Stimulated activated CD8-positive, alpha-beta memory T cell treated with anti-CD3 and anti-CD28 coated beads, Interleukin-7, amount 100 ng/mL, for 1 hour (primary cell): ENCODE data around the gene RIOK3.
"Not testable (repeated sequence)": the region's sequence is repeated elsewhere in the genome, so short reads cannot be mapped to it uniquely, and the experiment has no call there.

Source experiments
- DNase-seq, 2 donors: peaks; one replicate each; pipeline ENCODE4 v3.0.0-alpha.2; 2020; ENCODE audit warnings: low read depth in 2 of 2

Gene RIOK3

DNA sequence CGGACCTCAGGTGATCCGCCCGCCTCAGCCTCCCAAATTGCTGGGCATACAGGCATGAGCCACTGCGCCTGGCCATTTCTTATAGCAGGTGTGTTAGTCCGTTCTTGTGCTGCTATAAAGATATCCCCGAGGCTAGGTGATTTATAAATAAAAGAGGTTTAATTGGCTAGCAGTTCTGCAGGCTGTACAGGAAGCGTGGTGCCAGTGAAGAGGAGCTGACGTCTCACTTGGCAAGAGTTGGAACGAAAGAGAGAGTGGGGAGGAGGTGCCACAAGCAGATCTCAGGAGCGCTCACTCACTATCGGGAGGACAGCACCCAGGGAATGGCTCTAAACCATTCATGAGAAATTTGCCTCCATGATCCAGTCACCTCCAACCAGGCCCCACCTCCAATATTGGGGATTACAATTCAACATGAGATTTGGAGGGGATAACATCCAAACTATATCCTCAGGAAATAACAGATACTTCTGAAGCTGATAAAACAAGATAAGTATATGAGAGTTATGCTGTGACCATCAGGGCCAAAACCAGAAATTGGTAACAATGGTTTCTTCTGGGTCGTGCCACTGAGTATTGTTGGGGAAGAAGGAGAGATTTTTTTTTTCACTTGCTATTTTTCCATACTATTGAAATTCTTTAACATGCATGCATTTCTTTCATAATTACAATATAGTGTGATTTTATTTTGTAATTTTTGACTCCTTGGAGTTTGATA lies 42.8 kb downstream of the RIOK3 start:
- no peak for DNase-seq

DNA sequence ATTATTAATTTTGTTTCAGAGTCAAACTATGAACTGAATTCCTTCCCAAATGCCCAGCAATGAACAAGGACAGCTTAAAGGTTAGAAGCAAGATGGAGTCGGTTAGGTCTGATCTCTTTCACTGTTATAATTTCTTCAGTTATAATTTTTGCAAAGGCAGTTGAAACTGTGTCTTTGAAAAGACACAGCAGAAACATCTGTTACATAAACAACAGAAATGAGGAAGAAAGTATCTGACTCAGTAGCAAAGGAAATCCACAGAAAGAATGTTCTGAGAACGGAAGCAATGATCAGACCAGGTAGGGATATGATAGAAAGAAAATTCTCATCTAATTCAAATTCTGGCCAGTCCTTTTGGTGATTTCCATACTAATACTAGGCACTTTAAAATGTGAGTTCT lies 45.0 kb downstream of the RIOK3 start:
- DNase-seq = no peak

DNA sequence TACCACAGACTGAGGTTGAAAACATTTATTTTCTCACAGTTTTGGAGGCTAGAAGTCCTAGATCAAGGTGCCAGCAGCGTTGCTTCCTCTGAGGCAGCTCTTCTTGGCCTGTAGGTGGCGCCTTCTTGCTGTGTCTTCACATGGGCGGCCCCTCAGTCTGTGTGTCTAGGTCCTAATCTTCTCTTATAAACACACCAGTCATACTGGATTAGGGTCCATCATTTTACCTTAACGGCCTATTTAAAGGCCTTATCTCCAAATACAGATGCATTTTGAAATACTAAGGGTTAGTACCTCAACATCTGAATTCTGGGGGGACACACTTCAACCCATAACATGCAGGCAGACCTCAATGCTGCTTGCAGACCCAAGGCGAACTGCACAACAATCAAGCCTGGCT lies 45.8 kb downstream of the RIOK3 start:
- peak; percentile 22 to 55 for DNase-seq

DNA sequence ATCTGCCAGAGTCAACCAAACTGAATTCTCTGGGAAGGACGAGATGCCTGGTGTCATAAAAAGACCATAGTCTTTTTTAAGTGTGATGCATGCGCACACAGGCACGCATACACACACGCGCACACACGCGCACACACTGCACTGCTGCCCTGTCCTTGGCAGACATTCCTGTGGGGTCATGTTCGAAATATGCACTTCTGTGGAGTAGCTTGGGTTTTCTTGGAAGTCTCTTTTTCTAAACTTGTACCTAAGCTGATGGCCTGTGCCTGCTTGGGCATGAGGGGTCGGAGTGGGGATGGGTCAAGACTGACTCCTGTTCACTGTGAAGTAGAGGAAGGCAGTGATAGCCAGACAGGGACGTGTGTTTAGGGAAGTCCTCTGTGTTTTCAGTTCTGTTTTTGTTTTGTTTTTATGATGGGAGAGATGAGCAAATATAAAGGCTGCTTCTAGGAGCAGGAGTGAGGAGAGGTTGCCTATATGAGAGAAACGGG lies 46.2 kb downstream of the RIOK3 start:
- no peak for DNase-seq

DNA sequence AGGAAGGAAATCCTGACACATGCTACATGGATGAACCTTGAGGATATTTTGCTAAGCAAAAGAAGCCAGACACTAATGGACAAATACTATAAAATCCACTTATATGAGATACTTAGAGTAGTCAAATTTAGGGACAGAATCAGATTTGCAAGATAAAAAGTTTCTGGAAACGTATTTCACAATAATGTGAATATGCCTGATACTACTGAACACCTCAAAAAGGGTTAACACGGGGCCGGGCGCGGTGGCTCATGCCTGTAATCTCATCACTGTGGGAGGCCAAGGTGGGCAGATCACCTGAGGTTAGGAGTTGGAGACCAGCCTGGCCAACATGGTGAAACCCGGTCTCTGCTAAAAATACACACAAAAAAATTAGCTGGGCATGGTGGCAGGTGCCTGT lies 48.5 kb downstream of the RIOK3 start:
- DNase-seq = no peak

DNA sequence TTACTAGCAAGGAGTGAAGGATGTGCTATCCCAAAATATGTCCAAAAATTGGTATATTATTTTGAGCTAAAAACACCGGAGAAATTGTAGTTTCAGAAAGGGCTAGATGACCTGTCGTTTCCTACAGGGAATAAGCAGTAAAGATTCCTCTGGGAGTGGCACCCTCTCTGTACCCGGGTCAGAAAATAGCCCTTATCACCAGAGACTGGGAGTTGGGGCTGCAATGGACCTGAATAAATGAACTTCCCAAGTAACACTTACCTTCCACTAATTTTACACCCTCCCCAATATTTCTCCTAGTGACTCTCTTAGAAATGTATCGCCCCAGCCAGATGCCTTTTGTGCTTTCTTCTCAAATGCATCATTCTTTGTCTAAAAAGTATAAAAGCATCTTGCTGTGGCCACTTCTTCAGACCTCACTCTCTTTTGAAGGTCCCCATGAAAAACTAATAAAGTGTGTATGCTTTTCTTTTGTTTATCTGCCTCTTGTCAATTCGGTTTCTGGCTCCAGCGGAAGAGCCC lies 49.5 kb downstream of the RIOK3 start:
- DNase-seq = no peak

DNA sequence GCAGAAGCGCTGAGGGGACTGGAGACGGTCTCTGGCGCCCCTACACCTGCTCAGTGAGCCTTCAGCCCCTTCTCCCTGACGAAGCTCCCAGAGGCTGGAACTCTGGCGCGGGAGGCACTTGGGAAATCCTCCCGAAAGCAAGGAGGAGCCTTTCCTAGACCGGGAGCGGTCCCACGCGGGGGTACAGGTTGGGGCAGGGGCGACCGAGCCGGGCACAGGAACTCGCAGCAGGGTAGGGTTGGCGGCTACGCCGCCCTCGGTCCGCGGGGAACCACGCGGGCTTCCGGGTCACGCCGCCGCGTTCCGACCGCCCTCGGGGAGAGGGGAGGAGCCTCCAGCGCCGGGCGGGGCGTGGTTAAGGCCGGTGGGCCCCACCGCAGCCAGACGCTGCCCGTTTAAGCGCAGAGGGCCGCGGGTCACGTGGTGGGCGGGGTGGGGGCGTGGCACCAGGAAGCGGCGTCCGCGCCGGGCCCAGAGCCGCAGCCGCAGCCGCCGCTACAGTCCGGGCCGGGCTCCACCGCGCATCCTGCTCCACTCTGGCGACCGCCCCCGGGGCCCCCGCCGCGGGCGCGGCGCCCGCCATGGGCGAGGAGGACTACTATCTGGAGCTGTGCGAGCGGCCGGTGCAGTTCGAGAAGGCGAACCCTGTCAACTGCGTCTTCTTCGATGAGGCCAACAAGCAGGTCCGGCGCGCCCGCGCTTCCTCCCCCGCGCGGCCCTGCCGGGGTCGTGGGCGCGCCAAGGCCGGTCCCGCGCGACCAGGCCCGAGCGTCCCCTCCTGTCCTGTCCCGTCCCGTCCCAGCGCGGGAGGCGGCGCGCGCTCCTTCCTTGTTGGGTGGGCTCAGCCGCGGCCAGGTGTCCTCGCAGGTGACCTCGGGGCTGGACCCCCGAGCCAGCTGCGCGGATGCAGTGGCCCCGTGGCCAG lies 50.2 kb downstream of the RIOK3 start, which contains the start of gene RMC1:
TSS of gene RMC1 (plus strand) at position 474 of the 925 bp plus-strand sequence. CDS start at position 582, 108 bp downstream.
- peak; percentile 97 to 98 for DNase-seq

DNA sequence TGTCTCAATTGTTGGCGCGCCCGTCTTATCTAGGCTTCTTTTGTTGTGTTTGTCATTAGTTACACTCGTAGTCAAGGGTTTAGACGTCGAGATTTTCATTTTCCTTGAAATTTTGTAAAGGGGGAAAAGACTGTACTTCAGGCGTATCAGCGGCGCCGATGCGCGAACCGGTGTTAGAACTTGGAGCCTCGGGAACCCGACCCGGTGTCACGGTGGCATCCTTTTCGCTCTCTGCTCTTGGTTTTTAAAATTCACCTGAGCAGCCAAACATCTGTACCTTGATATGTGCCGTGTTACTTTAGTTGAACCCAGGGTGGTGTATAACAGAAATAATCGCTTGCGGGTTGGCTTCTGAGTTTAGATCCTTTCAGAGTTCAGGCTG lies 50.9 kb downstream of the RIOK3 start:
- DNase-seq = no peak

DNA sequence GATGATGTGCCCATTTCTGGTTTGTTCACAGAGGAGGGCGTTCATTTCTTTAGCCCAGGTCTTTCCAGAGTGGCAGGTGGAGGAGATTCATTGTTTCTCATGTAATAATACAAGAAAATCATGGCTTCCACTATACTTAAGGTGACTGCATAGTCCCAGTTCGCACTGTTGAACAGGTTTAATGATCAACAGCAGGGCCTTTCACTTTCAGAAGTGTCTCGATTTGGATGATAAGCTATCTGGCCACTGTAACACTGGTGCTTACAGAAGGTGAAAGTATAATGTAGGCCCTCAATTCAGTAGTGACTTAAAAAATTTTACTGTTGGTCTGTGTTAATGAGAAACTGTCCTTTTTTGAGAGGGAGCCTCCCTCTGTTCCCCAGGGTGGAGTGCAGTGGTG lies 51.6 kb downstream of the RIOK3 start:
- no peak for DNase-seq

DNA sequence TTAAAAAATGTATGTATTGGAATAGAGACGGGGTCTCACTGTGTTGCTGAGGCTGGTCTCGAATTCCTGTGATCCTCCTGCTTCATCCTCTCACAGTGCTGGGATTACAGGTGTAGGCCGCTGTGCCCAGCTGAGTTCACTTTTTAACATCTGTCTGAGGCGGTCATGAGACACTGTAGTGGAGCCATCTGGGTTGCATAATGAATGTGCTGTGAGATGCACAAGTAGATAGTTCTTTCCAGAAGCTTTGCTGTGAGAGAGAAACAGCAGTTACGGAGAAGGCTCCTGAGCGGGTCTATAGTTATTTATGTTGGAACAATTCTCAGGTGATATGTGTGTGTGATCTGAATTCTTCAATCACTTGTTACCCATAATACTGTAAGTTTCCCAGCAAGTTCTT lies 53.3 kb downstream of the RIOK3 start:
- no peak for DNase-seq

DNA sequence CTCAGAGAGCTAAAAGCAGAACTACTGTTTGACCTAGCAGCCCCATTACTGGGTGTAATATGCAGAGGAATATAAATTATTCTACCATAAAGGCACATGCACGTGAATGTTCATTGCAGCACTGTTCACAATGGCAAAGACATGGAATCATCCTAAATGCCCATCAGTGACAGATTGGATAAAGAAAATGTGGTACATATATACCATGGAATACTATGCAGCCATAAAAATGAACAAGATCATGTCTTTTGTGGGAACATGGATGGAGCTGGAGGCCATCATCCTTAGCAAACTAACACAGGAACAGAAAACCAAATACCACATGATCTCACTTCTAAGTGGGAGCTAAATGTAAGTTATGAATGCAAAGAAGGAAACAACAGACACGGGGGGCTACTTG lies 57.8 kb downstream of the RIOK3 start:
- not testable (repeated sequence) for DNase-seq

DNA sequence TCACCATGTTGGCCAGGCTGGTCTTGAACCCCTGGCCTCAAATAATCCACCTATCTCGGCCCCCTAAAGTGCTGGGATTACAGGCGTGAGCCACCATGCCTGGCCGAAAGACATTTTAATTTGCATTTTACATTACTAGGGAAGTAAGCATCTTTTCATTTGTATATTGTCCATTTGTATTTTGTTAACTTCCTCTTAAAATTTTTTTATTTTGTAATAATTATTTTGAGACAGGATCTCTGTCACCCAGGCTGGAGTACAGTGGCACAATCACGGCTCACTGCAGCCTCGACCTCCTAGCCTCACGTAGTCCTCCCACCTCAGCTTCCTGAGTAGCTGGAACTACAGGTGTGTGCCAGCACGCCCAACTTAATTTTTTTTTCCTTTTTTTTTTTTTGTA lies 59.1 kb downstream of the RIOK3 start:
- DNase-seq = not testable (repeated sequence)

DNA sequence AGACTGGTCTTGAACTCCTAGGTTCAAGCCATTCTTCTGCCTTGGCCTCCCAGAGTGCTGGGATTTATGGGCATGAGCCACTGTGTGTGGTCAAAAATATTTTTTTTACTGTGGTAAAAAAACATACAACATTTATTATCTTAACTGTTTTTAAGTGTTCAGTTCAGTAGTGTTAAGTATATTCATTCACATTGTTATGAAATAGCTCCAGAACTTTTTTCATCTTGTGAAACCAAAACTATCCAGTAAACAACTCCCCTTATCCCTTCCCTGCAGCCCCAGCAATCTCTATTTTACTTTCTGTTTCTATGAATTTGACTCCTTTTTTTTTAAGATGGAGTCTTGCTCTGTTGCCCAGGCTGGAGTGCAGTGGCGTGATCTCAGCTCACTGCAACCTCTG lies 59.6 kb downstream of the RIOK3 start:
- DNase-seq = no peak

DNA sequence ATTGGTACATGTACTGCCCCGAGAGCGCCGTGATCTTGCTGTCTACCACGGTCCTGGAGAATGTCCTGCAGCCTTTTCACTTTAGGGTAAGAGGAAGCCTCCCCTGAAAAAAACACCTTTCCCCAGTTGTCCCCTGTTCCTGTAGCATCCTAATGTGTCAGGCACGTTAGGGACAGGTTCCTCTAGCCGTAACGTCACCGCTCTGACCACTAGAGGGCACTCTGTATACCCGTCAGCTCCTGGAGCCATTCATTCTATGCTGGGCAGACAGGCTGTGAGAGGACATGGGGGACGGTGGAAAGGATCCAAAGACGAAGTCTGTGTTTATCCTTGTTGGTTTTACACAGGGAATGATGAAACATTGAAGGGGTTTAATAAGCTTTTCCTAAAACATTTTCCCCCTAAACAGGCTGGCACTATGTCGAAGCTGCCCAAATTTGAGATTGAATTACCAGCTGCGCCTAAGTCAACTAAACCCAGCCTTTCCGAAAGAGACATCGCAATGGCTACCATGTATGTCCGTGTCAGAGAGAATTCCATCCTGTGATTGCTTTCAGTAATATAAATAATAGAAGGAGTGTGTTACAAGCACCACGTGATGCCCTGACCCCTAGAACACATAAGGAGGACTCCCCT lies 62.9 kb downstream of the RIOK3 start:
- peak; percentile 48 to 54 for DNase-seq

DNA sequence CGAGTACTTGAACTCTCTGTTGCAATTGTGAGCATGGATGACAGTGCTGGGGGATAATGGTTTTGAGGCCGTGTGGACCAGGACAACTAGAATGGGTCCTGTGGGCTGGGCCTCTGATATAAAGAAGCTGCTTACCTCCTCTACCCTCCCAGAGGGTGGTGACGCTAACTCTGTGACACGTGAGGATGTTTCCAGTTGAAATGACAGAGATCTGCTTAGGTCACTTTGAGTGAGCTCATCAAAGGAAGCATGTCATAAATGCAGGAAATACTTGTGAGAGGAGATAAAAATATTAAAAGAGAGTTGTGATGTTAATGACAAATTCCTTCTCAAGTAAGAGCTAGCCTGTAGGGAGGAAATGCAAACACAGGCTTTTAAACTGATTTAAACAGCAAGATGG lies 66.6 kb downstream of the RIOK3 start:
- DNase-seq = no peak

DNA sequence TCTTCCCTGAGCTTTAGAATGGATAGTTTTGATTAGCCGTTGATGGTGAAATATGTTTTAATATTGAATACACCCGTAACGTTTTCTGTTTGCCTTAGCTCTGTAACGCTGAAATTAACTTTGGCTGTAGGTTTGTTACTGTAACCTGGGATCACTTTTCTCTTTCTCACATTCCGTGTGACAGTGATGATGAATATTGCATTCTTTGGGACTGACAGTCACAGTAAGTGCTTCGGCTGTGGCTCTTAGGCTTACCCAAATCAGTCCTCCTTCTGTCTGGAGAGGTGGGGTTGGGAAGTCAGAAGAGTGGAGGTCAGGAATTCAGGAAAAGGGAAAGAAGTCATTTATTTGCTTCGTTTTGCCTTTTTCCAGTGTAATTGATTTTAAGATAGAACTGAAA lies 68.2 kb downstream of the RIOK3 start:
- DNase-seq = no peak

DNA sequence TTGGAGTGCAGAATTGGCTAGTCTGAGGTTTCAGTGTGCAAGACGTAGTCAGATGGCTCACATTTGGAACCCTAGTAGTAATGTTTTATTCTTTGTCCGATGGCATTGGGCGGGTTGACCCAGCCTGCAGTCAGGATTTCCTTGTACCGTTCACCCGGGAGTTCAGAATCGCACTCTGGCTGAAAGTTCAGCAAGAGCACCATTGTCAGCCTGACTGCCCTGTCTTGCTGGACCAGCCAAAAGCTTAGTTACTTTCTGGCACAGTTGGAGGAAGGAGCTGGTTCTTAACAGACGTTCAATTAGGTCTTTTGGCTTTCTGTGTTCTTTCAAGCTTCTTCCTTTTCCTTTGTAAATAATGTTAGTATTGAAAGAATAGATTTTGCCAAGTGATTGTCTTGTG lies 68.8 kb downstream of the RIOK3 start:
- DNase-seq = no peak

DNA sequence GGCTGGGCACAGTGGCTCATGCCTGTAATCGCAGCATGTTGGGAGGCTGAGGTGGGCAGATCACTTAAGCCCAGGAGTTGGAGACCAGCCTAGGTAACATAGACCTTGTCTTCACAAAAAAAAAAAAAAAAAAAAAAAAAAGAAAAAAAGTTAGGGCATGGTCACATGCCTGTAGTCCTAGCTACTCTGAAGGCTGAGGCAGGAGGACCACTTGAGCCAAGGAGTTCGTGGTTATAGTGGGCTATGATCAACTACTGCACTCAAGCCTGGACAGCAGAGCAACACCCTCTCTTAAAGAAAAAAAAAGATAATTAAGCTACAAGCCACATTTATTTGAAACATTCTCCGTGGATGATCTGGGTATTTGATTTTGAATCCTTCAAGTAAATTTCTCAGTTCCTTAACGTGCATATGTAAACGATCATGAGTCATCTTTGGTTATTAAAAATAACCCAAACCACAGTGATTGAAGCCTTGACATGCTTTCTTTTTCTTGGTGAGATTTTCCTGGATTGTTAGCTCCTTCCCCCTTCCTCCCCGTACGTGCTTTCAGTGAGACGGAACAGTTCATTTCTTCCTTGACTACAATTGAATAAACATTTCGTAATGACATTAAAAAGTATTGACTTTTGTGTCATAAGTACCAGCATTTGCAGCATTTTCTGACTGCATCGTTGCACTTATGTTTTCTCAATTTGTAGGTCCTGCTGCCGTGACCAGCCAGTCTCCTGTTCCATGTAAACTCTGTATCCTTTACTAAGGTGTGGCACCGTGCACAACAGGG lies 70.5 kb downstream of the RIOK3 start:
- no peak for DNase-seq

DNA sequence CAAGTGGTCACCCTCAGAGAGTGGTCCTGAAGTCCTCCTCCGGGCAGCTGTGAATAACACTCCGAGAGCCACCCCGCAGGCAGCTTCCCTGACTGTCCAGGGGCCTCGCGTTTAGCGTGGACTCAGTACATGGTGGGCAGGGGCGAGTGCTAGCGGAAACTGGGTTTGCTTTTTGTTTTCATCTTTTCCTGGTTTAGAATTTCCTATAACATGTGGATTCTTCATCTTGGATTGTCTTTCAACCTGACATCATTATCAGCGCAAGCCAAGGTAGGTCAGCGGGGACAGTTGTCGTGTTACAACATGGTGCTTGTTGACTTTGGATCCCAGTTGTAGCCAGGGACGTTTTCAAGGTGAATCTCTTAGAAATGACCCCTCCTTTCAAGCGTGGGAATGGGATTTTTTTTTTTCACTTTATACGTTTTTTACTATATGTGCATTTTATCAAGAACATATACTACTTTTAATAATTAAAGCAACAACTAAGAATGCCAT lies 71.2 kb downstream of the RIOK3 start:
- no peak for DNase-seq

DNA sequence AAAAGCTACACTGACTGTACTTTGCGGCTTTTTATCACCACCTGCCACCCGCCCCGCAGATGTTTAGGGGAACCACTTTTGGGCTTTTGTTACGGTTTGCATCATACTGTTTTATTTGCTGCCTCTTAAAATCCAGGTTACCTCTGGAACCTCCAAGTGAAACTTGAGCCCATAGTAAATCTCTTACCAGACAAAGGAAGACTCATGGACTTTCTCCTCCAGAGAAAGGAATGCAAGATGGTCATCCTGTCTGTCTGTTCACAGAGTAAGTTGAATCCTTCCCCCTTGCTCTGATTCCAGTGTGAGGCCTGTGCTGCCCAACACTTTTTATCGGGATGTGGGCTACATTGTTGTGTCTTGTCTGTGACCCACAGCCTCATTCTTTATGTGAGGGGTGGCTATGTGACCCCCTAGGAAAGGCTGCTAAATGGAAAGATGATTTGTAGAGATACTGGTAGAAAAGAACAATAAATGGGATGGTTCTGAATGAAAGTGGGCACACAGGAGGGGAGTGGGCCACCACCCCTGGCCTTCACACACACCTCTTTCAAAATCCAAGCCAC lies 73.5 kb downstream of the RIOK3 start:
- DNase-seq = no peak
